ENCODE measurements around the gene HS6ST2.
"Not testable (repeated sequence)": the region's sequence is repeated elsewhere in the genome, so short reads cannot be mapped to it uniquely, and the experiment has no call there.

Gene HS6ST2

GRCh38 chrX:132958091-132958703, at the start of gene HS6ST2:
HS6ST2 (minus strand) TSS chrX:132958629.
- no peak for DNase-seq

DNA sequence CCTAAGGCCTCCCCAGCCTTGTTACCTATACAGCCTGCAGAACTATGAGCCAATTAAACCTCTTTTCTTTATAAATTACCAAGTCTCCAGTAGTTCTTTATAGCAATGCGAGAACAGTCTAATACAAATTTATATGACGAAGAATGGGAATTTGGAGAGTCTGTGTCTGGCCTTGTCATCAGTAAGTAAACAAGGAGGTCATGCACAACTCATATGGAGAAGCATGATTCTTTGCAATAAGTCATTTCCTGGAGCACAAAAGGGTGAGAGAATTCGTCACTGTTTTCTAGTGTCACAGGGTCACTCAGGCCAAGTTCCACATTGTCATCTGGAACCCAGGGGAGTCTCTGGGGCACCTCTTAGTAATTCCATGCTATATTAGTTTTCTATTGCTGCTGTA, 49.0 kb upstream of the HS6ST2 start:
- no peak for DNase-seq

DNA sequence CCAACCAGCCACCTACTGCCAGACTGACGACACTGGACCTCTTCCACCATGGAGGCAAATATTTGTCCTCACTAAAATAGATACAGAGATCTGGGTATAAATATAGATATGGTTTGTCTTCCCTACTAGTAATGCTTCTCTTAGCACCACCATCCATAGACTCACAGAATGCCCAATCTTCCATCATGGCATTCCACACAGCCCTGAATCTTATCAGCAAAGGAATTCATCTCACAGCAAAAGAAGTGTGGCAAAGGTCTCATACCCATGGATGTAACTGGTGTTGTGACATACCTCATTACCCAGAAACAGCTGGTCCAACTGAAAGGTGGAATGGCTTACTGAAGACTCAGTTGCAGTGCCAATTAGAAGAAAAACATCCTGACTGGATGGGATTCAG, 47.2 kb upstream of the HS6ST2 start:
- DNase-seq: no peak

DNA sequence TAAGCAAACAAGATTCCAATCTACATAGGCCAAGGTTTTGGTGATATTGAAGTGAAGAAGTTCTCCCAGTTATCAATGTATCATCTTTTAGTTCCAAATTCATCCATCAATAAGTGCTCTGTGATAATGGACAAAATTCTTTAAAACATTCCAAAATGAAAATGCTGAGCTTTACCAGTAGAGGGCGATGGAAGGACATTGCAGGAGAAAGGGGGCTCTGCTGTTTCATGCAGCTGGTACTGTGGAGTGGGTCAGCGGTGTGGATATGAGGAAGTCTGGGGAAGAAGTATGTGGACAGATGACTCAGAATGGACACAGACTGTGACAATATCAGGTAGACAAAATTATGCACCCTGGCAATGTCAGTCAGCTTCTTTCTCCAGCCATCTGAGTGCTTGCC, 46.6 kb upstream of the HS6ST2 start:
- no peak for DNase-seq

DNA sequence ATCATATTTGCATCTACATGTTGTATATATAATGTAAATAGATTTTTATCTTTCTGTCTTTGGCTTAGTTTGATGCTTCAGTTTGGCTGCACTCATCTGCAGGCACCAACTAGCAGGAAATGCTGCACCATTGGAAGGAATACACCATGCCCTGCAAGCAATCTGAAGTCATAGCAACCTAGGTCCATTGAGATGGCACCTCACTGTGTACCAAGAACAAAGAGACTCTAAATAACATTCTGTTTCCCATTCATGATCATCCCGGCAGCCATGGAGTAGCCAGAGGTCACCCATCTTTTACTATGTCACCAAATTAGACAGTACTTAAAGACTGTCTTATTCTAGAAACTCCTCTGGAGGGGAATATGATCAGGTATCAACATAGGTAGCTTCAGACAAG, 40.8 kb upstream of the HS6ST2 start:
- no peak for DNase-seq

GRCh38 chrX:132990835-132991234, 32.4 kb upstream of the HS6ST2 start:
- no peak for DNase-seq

- no peak for DNase-seq
These were observed 28.1 kb upstream of the HS6ST2 start for GRCh38 chrX:132986556-132986955.

GRCh38 chrX:132984058-132984650, 25.7 kb upstream of the HS6ST2 start:
- DNase-seq: no peak

DNA sequence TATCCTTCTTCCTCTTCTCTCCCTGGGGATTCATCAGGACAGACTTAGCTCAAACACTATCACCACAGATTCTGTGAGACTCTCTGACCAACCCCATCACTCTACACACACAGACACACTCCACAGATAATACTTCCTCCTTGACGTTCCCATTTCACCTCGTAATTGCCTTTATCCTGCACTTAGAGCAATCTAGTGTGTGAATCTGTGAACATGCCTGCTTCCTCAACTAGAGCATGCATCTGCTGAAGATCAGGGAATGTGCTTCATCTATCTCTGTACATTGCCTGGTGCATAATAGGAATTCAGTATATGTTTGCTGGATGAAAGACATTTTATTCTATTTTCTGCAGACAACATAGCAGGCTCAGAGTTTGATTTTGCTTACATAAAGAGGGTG, 25.1 kb upstream of the HS6ST2 start:
- DNase-seq: no peak

DNA sequence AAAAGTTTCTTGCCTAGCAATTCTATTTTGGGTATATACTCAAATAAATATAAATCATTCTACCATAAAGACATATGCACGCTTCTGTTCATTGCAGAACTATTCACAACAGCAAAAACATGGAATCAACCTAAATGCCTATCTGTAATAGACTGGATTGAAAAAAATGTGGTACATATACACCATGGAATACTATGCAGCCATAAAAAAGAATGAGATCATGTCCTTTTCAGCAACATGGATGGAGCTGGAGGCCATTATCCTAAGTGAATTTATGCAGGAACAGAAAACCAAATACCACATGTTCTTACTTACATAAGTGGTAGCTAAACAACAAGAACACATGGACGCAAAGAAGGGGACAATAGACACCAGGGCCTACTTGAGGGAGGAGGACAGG, 21.6 kb upstream of the HS6ST2 start:
- DNase-seq: not testable (repeated sequence)

GRCh38 chrX:132968296-132968949, 10.0 kb upstream of the HS6ST2 start:
- no peak for DNase-seq

GRCh38 chrX:132967049-132967448, 8.6 kb upstream of the HS6ST2 start:
- DNase-seq: no peak

GRCh38 chrX:132965461-132965860, 7.0 kb upstream of the HS6ST2 start:
- DNase-seq: no peak

DNA sequence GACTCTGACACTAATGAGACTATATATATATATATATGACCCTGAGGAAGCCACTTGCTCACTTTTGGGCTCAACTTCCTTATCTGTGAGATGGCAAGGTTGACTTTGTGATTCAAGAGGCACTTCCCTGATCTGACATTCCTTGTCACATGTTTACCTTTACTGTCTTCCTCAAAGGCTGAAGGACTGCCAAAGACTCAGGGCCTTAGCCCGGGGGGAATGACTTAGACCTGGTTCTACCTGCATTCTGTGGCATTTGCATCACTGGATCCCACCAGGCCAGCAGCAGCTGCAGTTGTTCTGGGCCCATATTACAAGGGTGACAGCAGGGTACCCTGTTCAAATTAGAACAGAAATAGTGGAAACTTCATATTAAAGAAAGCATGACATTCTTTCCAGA, 3.1 kb upstream of the HS6ST2 start:
- no peak for DNase-seq

DNA sequence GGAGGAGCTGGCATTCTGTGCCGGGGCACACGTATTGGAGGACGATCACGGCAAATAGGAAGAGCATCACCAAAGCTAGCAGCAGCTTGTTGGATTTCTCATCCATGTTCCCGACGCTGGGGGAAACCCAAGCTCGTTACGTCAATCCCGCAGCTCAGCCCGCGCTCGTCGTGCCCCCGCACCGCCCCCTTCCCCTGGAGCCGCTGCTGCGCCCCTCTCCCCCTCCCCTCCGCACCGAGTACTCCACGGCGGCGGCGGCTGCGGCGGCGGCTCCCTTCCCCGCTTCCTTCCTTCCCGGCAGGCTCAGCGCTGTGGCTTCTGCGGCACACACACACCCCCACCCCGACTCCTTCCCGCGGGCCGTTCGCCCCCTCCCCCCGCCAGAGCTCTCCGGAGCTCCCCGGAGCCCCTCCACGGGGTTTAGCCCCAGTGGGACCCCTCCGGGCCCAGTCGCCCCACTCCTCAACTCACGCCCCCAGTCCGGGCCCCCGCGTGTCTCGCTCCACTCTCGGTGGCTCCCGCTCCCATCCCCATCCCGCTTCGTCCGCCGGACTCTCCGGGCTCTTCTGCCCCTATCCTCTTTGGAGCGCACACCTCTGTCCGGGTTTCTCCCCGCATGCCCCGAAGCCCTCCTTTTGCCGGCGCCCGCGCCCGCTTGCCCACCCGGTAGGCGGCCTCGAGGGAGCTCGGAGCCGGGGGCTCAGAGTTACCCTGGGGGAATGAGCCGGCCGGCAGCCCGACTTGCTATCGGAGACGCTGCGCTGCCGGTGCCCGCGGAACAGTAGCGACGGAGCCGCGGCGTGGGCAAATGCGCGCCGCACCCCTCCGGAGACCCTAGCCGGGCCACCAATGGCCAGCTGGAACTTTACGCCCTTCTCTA, 978 bp downstream of the HS6ST2 start:
- no peak for DNase-seq

GRCh38 chrX:132956421-132957210, 1.8 kb downstream of the HS6ST2 start:
- DNase-seq: no peak

DNA sequence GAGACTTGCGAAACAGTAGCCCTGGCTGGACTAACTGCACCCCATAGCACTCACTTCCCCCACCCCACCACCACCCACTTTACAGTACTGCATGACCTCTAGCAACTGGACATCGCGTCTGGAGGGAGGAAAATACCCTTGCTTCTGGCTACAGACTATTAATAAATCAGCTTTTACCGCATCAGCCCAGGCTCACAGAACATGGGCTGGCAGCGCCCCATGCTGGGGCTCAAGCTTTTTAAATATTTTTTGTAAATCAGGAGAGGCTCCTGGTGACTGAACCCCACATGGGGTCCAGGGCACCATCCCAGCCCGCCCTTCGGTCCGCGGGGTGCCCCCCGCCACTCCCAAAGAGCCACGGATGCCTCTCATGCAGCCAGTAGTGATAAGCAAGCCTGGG, 2.7 kb downstream of the HS6ST2 start:
- no peak for DNase-seq

DNA sequence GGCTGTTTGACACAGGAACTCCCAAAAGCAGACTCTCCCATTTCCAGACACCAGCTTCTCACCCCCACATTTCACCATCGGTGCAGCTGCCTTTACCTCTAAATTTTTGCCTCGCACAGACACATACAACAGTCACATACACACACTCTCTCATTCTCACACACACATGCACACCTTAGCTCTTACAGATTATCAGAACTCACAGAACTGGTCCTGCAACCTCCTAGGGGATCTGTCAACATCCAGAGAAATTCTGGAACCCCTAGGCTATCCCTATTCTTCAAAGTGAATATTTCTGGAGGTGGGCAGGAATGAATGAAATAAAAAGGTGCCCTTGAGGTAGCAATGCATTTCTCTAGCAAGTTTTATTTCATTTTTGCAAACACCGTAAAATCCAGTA, 4.1 kb downstream of the HS6ST2 start:
- DNase-seq: no peak

- no peak for DNase-seq
These were observed 5.1 kb downstream of the HS6ST2 start for GRCh38 chrX:132953354-132953753.

GRCh38 chrX:132948648-132949260, 9.7 kb downstream of the HS6ST2 start:
- DNase-seq: no peak

GRCh38 chrX:132945055-132945599, 13.3 kb downstream of the HS6ST2 start:
- not testable (repeated sequence) for DNase-seq

Measured in cerebellar nuclear complex (tissue), 1 donor.